ENCODE data around the gene CD276. TPM values are rescaled to one million over a fixed set of nuclear protein-coding genes. Genes with fewer than 3 reads are reported as not detected.

CD276 gene
- total and polyA plus RNA-seq, 9 donors = 48.3 to 180 (median 127) TPM

DNA sequence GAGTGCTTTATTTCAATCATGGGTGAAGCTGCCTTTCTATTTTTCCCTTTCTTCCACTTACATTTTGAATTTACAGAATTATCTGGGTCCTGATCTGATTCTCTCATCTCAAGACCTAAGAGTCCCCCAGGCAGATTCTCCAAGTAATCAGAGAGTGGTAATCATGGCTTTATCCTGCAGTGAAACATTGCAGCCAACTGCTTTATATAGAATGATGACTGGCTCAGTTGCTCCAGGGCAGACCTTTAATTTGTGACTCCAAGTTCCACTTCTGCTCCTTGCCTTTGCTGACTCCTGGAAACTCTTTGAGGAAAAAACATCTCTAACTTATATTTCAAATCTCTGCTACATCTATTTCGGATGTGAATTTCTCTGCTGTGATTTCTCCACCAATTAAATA lies 25.5 kb upstream of the CD276 start:
- H3K4me1 ChIP-seq (ENCODE audit: control insufficient read depth, insufficient read depth, low read length) = no peaks in the 10 kb centered on the region
- H3K36me3 ChIP-seq (ENCODE audit: control insufficient read depth, insufficient read depth, low read length) = no peaks in the 10 kb centered on the region
- H3K27me3 ChIP-seq (ENCODE audit: control insufficient read depth, insufficient read depth, low read length) = peaks cover 3% of the 10 kb centered on the region
- H3K27ac ChIP-seq (ENCODE audit: low read length) = no peak overlapping the region
- no peak overlapping the region for H3K4me3 ChIP-seq (ENCODE audit: low read length)
- peaks cover 5% of the 10 kb centered on the region for H3K9me3 ChIP-seq (replicated peaks; ENCODE audit: control insufficient read depth, low read depth, low read length)
- DNase-seq = no peak
- WGBS (ENCODE audit: insufficient coverage) = no CpG with 5 or more reads among the region's 1 CpG

DNA sequence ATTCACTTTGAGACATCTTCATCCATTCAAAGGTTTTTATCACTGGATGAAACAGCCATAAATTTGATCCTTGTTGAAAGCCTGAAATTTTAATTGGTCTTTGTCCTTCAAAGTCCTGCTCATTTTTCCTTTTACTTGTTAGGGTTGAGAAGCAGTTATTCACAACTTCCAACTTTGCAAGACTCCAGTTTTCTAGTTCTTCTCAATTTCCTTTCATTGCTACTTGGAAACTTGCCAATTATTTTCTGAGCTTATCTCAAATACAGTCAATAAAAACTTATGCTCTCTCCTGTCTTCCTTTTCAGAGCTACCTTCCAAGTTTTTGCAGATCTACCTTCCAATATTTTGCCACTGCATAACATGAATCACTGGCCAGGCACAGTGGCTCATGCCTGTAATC lies 23.7 kb upstream of the CD276 start:
- no peak overlapping the region for H3K4me3 ChIP-seq (ENCODE audit: low read length)
- H3K27ac ChIP-seq (ENCODE audit: low read length) = no peak overlapping the region
- DNase-seq = no peak
- H3K9me3 ChIP-seq (replicated peaks; ENCODE audit: control insufficient read depth, low read depth, low read length) = peaks cover 5% of the 10 kb centered on the region
- no peaks in the 10 kb centered on the region for H3K4me1 ChIP-seq (ENCODE audit: control insufficient read depth, insufficient read depth, low read length)
- H3K27me3 ChIP-seq (ENCODE audit: control insufficient read depth, insufficient read depth, low read length) = peaks cover 3% of the 10 kb centered on the region
- H3K36me3 ChIP-seq (ENCODE audit: control insufficient read depth, insufficient read depth, low read length) = no peaks in the 10 kb centered on the region

DNA sequence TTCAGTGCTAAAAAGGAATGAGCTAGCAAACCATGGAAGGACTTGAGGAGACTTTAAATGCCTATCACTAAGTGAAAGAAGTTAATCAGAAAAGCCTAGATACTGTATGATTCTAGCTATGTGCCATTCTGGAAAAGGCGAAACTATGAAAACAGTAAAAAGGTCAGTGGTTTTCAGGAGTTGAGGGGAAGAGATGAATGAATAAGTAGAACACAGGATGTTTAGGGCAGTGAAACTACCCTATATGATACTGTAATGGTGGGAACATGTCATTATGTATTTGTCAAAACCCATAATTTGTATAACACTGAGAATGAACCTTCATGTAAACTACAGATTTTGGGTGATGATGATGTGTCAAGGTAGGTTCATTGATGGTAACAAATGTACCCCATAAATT lies 9.6 kb upstream of the CD276 start:
- Histone ChIP-seq H3K36me3 (ENCODE audit: control insufficient read depth, insufficient read depth, low read length) (no peaks in the 10 kb centered on the region), H3K4me1 (ENCODE audit: control insufficient read depth, insufficient read depth, low read length) (peaks cover 4% of the 10 kb centered on the region), H3K27me3 (ENCODE audit: control insufficient read depth, insufficient read depth, low read length) (peaks cover 9% of the 10 kb centered on the region), H3K27ac (ENCODE audit: low read length) (no peak overlapping the region), H3K9me3 (replicated peaks; ENCODE audit: control insufficient read depth, low read depth, low read length) (no peaks in the 10 kb centered on the region), H3K4me3 (ENCODE audit: low read length) (no peak overlapping the region)
- WGBS (ENCODE audit: insufficient coverage) = 100% methylated on average over 1 of the region's 1 CpG
- no peak for DNase-seq

DNA sequence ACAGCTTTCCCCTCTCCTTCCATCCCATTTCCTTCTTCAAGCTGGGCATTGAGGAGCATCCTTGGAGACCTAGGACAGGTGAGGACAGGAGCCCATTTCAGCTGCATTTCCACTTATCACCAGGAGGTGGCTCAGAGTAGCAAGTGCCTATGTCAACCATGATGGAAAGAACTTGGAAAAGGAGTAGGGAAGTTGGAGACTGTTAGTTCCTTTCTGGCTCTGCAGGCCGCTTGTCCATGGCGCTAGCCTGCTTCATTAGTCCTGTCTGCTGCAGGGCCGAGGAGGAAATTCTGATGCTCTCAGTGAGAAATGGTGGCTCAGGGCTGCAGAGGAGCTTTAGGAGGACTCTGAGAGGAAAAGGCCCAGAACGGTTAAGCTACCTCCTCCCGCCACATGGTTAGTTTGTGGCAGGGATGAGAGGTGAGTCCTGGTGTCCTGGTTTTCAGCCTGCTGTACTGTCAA lies 7.0 kb upstream of the CD276 start:
- Histone ChIP-seq H3K36me3 (ENCODE audit: control insufficient read depth, insufficient read depth, low read length) (no peaks in the 10 kb centered on the region), H3K4me3 (ENCODE audit: low read length) (no peak overlapping the region), H3K4me1 (ENCODE audit: control insufficient read depth, insufficient read depth, low read length) (peaks cover 4% of the 10 kb centered on the region), H3K9me3 (replicated peaks; ENCODE audit: control insufficient read depth, low read depth, low read length) (no peaks in the 10 kb centered on the region), H3K27me3 (ENCODE audit: control insufficient read depth, insufficient read depth, low read length) (peaks cover 2% of the 10 kb centered on the region), H3K27ac (ENCODE audit: low read length) (no peak overlapping the region)
- peak; percentile 94 for DNase-seq
- WGBS (ENCODE audit: insufficient coverage) = 0% methylated on average over 2 of the region's 5 CpGs

DNA sequence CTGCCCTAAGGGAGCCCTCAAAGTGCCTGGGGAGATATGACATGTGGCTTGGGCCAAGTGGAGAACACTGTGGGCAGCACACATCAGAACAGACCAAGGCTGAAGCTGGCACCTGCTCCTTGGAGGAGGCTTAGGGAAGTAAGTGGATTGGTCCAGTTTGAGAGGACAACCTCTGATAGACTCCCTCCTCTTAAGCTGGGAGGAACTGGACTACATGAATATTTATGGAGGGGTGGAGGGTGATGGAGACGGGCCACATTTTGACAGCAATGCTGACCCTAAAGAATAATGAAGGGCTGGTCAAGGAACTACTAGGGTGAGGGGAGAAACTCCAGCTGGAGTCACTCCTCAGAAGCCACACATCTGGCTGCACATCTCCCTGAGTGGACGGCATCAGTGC lies 6.5 kb upstream of the CD276 start:
- Histone ChIP-seq H3K27ac (ENCODE audit: low read length) (no peak overlapping the region), H3K27me3 (ENCODE audit: control insufficient read depth, insufficient read depth, low read length) (peaks cover 2% of the 10 kb centered on the region), H3K9me3 (replicated peaks; ENCODE audit: control insufficient read depth, low read depth, low read length) (no peaks in the 10 kb centered on the region), H3K4me1 (ENCODE audit: control insufficient read depth, insufficient read depth, low read length) (peaks cover 9% of the 10 kb centered on the region), H3K4me3 (ENCODE audit: low read length) (no peak overlapping the region), H3K36me3 (ENCODE audit: control insufficient read depth, insufficient read depth, low read length) (no peaks in the 10 kb centered on the region)
- WGBS (ENCODE audit: insufficient coverage) = 80% methylated on average over 2 of the region's 2 CpGs
- DNase-seq = no peak

DNA sequence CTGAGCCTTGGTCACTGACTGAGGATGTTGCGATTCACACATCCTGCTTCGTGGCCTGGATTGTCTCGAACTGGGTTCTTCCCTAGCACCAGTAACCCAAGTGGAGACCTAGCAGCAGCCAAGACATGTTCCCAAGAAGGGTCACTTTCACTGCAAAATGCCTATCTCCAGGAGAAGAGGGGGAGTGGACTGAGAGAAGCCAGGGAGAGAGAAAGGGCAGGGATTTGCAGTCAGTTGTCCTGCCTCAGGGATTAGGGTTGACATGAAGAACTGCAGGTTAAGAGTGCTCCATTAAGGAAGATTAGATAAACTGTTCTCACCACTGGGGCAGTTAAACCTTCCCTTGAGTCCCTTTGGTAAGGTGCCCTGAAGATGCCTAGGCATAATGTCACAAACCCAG lies 5.7 kb upstream of the CD276 start:
- Histone ChIP-seq H3K4me3 (ENCODE audit: low read length) (no peak overlapping the region), H3K36me3 (ENCODE audit: control insufficient read depth, insufficient read depth, low read length) (no peaks in the 10 kb centered on the region), H3K4me1 (ENCODE audit: control insufficient read depth, insufficient read depth, low read length) (peaks cover 17% of the 10 kb centered on the region), H3K27me3 (ENCODE audit: control insufficient read depth, insufficient read depth, low read length) (no peaks in the 10 kb centered on the region), H3K27ac (ENCODE audit: low read length) (no peak overlapping the region), H3K9me3 (replicated peaks; ENCODE audit: control insufficient read depth, low read depth, low read length) (no peaks in the 10 kb centered on the region)
- DNase-seq = no peak
- 72% methylated on average over 3 of the region's 3 CpGs for WGBS (ENCODE audit: insufficient coverage)

DNA sequence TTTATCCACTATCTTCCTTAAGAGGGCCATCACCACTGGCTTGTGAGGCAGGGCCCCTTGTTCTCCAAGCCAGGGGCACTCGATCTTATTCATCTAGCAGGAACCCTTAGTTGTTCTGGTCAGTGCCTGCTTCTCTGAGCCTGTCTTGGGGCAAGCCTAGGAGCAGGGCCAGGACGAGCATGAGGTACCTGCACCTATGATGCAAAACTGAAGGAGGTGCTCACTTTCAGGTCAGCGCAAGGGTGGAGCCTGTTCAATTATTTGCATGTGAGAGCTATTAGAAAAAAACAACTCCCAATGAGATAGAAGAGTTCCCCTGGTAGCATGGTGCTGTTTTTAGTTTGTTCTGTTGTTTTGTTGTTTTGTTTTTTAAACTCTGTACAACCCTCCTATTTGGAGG lies 5.0 kb upstream of the CD276 start:
- DNase-seq = no peak
- no peak overlapping the region for H3K27ac ChIP-seq (ENCODE audit: low read length)
- 60% methylated on average over 1 of the region's 3 CpGs for WGBS (ENCODE audit: insufficient coverage)
- H3K4me1 ChIP-seq (ENCODE audit: control insufficient read depth, insufficient read depth, low read length) = peaks cover 21% of the 10 kb centered on the region
- no peaks in the 10 kb centered on the region for H3K36me3 ChIP-seq (ENCODE audit: control insufficient read depth, insufficient read depth, low read length)
- no peak overlapping the region for H3K4me3 ChIP-seq (ENCODE audit: low read length)
- no peaks in the 10 kb centered on the region for H3K27me3 ChIP-seq (ENCODE audit: control insufficient read depth, insufficient read depth, low read length)
- no peaks in the 10 kb centered on the region for H3K9me3 ChIP-seq (replicated peaks; ENCODE audit: control insufficient read depth, low read depth, low read length)

DNA sequence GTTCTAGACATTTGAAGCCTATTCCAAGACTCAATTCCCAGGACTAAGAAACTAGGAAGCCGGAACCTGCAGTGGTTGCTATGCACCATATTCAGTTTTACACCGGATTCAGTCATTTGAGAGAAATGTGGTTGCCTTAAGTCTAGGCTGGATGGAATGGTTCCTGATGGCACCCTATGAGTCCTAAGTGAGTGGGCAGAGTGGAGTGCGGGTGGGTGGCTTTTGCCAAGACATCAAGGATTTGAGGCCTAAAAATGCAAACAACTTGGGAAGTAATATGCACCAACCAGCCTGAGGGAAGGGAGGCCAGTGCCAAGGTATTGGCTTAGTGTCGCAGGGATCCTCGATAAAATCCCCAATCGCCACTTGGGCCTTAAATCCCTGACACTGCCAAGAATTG lies 4.2 kb upstream of the CD276 start:
- H3K9me3 ChIP-seq (replicated peaks; ENCODE audit: control insufficient read depth, low read depth, low read length) = no peaks in the 10 kb centered on the region
- H3K4me1 ChIP-seq (ENCODE audit: control insufficient read depth, insufficient read depth, low read length) = peaks cover 21% of the 10 kb centered on the region
- no peak for DNase-seq
- no peak overlapping the region for H3K27ac ChIP-seq (ENCODE audit: low read length)
- no peak overlapping the region for H3K4me3 ChIP-seq (ENCODE audit: low read length)
- 86% methylated on average over 5 of the region's 6 CpGs for WGBS (ENCODE audit: insufficient coverage)
- H3K27me3 ChIP-seq (ENCODE audit: control insufficient read depth, insufficient read depth, low read length) = no peaks in the 10 kb centered on the region
- H3K36me3 ChIP-seq (ENCODE audit: control insufficient read depth, insufficient read depth, low read length) = no peaks in the 10 kb centered on the region

DNA sequence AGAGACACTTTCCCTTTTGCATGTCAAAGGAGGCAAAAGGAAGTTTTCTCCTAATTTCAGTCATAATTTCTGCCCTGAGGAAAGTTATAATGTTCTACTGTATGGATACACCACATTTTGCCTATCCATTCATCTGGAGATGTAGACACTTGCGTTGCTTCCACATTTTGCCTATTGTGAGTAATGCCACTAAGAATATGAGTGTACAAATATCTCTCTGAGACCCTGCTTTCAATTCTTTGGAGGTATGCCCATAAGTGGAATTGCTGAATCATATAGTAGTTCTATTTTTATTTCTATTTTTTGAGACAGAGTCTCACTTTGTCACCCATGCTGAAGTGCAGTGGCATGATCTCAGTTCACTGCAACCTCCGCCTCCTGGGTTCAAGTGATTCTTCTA lies 3.6 kb upstream of the CD276 start:
- H3K4me3 ChIP-seq (ENCODE audit: low read length) = no peak overlapping the region
- H3K4me1 ChIP-seq (ENCODE audit: control insufficient read depth, insufficient read depth, low read length) = peaks cover 25% of the 10 kb centered on the region
- H3K9me3 ChIP-seq (replicated peaks; ENCODE audit: control insufficient read depth, low read depth, low read length) = no peaks in the 10 kb centered on the region
- DNase-seq = no peak
- H3K36me3 ChIP-seq (ENCODE audit: control insufficient read depth, insufficient read depth, low read length) = no peaks in the 10 kb centered on the region
- H3K27ac ChIP-seq (ENCODE audit: low read length) = no peak overlapping the region
- no CpG with 5 or more reads among the region's 2 CpGs for WGBS (ENCODE audit: insufficient coverage)
- H3K27me3 ChIP-seq (ENCODE audit: control insufficient read depth, insufficient read depth, low read length) = no peaks in the 10 kb centered on the region

DNA sequence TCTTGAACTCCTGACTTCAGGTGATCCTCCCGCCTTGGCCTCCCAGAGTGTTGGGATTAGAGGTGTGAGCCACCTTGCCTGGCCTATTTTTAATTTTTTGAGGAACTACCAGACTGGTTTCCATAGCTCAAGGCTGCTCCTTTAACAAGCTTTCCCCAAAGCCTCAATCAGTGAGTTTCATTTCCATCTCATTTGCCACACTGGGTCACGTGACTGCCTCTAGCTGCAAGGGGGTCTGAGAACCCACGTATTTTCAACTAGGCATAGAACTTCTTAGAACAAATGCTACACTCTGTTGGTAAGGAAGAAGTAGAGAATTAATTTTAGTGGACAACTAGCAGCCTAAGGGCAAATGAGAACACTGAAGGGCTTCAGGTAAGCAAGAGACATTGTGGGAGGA lies 3.1 kb upstream of the CD276 start:
- H3K4me3 ChIP-seq (ENCODE audit: low read length) = no peak overlapping the region
- no peaks in the 10 kb centered on the region for H3K36me3 ChIP-seq (ENCODE audit: control insufficient read depth, insufficient read depth, low read length)
- H3K27me3 ChIP-seq (ENCODE audit: control insufficient read depth, insufficient read depth, low read length) = no peaks in the 10 kb centered on the region
- no peak overlapping the region for H3K27ac ChIP-seq (ENCODE audit: low read length)
- peaks cover 30% of the 10 kb centered on the region for H3K4me1 ChIP-seq (ENCODE audit: control insufficient read depth, insufficient read depth, low read length)
- WGBS (ENCODE audit: insufficient coverage) = no CpG with 5 or more reads among the region's 3 CpGs
- no peaks in the 10 kb centered on the region for H3K9me3 ChIP-seq (replicated peaks; ENCODE audit: control insufficient read depth, low read depth, low read length)
- no peak for DNase-seq

DNA sequence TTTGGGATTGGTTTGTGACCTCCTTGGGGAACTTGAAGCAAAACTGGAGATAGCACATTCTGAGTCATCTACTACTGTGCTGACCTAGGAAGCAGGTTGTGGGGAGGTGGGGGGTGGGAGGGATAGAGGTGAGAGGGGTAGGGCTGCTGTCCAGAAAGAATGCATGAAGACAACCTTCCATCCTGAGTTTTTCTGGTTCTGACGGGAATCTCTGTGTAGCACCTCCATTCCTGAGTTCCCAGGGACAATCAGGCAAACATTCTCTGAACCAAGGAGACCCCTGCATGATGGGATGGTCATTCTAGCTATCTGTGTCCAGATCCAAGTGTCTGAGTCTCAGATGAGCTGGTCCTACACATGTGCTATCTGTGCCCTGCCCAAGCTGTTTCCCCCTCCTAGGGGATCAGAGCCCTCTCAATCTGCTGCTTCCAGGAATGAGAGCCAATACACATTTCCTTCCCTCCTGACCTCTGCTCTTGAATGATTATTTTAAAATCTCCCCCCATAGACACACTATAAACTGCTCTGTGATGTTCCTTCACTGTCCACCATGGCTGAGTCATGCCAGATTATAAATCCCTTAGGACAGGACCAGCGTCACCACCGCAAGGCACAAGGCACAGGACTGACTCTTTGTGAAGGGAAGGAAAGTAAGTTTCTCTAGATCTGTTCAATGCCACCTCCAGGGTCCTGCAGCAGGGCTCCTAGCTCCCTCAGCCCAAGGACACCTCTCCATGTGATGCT lies 2.2 kb upstream of the CD276 start:
- peaks cover 40% of the 10 kb centered on the region for H3K4me1 ChIP-seq (ENCODE audit: control insufficient read depth, insufficient read depth, low read length)
- 77% methylated on average over 1 of the region's 3 CpGs for WGBS (ENCODE audit: insufficient coverage)
- no peaks in the 10 kb centered on the region for H3K27me3 ChIP-seq (ENCODE audit: control insufficient read depth, insufficient read depth, low read length)
- H3K36me3 ChIP-seq (ENCODE audit: control insufficient read depth, insufficient read depth, low read length) = no peaks in the 10 kb centered on the region
- DNase-seq = no peak
- no peak overlapping the region for H3K4me3 ChIP-seq (ENCODE audit: low read length)
- H3K9me3 ChIP-seq (replicated peaks; ENCODE audit: control insufficient read depth, low read depth, low read length) = no peaks in the 10 kb centered on the region
- no peak overlapping the region for H3K27ac ChIP-seq (ENCODE audit: low read length)
